Measurements from ENCODE around the gene IL36RN.

The IL36RN gene

DNA sequence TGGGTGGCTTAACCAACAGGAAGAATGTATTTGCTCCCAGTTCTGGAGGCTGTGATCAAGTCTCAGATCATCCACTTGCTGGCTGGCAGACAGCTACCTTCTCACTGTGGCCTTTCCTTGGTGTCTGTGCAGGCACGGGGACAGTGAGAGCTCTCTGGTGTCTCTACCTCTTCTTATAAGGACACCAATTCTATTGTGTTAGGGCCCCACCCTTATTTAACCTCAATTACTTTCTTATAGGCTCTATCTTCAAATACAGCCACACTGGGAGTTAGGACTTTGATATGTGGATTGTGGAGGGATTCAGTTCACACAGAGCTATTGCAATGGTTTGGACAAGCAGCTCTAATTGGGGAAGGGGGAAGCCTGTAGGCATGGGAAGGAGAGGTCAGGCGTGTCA lies 43.1 kb downstream of the IL36RN start:
- no peak for DNase-seq (ENCODE audit: low read depth in 2 of 2)

DNA sequence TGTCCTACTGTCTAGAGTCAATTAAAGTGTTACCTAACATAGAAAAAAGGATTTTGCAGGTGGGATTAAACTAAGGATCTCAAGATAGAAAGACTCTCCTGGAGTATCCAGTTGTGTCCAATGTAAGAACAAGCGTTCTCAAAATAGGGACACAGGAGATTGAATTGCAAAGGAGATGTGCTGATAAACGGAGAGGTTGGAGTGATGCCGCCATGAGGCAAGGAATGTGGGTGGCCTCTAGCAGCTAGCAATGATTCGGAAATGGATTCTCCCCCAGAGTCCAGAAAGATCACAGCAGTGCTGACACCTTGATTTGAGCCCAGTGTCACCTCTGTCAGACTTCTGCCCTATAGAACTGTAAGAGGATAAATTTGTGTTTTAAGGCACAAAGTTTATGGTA lies 44.3 kb downstream of the IL36RN start:
- no peak for DNase-seq (ENCODE audit: low read depth in 2 of 2)

DNA sequence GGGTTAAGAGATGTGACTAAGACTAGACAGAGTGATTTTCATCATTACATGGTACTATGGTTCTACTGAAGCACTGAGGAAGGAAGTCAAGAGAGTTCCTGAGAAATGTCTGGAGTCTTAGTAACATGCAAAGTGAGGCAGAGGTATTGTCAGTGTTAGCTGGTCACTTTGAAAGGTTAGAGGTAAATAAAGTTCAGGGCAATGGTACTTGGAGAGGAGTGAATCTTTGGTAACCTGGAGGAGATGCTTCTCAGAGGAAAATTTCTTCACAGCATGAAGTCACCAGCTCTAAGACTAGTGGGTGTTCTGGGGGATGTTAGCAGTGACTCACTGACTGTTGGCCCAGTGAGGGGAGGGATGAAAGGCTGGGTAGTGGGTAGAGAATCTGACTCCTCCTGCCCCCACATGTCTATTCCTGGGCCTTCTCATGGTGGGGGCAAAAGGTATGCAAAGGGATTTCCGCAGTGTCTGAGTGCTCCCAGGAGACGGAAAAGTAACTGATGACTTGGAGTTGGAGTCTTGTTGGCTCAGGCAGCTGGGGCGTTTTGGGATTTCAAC lies 45.1 kb downstream of the IL36RN start:
- peak in 1 of 2 donors; percentile 19 for DNase-seq (ENCODE audit: low read depth in 2 of 2)

- peak; percentile 33 to 38 for DNase-seq (ENCODE audit: low read depth in 2 of 2)
Measured at GRCh38 chr2:113105047-113105785, 46.2 kb downstream of the IL36RN start.

- no peak for DNase-seq (ENCODE audit: low read depth in 2 of 2)
Measured at GRCh38 chr2:113111121-113111520, 52.1 kb downstream of the IL36RN start.

DNA sequence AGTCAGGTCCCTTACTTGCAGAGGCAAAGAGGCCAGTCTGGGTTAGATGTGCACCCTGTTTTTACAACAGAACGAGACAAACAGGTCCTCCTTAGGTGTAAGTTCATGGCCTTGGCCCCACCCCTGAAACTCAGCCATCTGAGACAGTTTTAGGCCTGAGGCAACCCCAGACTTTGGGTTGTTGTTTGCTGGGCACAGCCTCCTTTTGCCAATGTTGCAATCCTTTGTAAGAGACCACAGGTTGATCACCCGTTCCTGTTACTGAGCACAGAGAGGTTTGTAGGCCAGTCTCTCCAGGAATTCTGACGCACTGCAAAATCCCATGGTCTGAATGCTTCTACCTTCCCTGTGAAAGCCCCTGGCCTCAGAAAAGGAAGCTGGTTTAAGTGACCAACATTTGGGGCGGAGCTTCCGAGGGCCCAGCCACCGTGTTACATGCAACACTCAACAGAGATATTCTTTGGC lies 52.9 kb downstream of the IL36RN start:
- DNase-seq (ENCODE audit: low read depth in 2 of 2) = no peak

DNA sequence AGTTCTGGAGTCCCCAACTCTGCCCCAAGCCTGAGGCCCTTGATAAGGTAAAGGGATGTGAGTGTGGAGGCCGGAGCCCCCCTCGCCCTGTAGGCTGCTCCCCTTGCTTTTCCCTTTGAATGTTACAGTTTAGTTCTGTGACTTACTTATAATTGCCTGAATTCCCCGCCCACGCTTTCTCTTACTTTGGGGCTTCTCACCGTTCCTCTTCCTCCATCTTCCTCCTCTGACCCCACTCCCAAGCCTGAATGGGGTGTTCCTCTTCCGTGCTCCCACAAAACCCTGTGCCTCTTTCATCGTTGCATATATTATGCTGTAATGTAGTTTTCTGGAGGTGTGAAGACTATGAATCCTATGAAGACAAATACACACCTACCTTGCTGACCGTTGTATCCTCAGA lies 53.4 kb downstream of the IL36RN start:
- DNase-seq (ENCODE audit: low read depth in 2 of 2) = no peak

GRCh38 chr2:113112871-113113270 lies 53.9 kb downstream of the IL36RN start:
- no peak for DNase-seq (ENCODE audit: low read depth in 2 of 2)

DNA sequence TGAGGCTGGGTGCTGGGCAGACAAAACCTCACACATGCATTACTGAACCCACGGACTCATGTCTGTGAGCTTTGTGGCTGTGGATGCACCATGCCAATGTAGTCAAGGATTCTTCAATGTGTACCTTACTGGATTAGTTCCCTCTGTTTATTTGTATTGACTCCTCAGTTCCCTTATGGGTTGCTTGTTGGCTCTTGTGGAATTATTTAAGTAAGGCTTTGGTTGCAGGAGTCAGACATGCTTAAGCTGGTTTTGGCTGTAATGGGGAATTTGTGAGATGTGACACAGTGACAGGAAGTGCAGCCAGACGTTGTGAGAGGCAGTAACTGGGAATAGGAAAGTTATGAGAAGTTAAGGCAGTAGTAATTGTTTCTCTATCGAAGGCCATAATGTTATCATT lies 54.8 kb downstream of the IL36RN start:
- DNase-seq (ENCODE audit: low read depth in 2 of 2) = no peak
